Mesothelial cell of epicardium (in vitro differentiated cells): Measurements from ENCODE around the gene ERN2. TPM values are rescaled to one million over a fixed set of nuclear protein-coding genes. Genes with fewer than 3 reads are reported as not detected.

ENCODE experiments used
- DNase-seq, 2 experiments: peaks; one replicate each; pipeline ENCODE4 v3.0.0; 2021; ENCODE audit warnings: low spot score in 2 of 2; ENCODE audit not compliant: unreplicated experiment in 2 of 2
- H3K27ac Mint-ChIP-seq: 2 replicates; pipeline ENCODE4 v1.8.0; 2021; ENCODE audit warnings: mixed read lengths
- H3K27me3 Mint-ChIP-seq: 2 replicates; pipeline ENCODE4 v1.8.0; 2021; ENCODE audit warnings: low read depth, mixed read lengths
- H3K36me3 Mint-ChIP-seq: 2 replicates; pipeline ENCODE4 v1.8.0; 2021; ENCODE audit warnings: mixed read lengths
- H3K4me1 Mint-ChIP-seq: 2 replicates; pipeline ENCODE4 v1.8.0; 2021; ENCODE audit warnings: mixed read lengths
- H3K4me3 Mint-ChIP-seq: 2 replicates; pipeline ENCODE4 v1.8.0; 2021; ENCODE audit warnings: mild to moderate bottlenecking, moderate library complexity, mixed read lengths
- H3K9me3 Mint-ChIP-seq: 2 replicates; pipeline ENCODE4 v1.8.0; 2021; ENCODE audit warnings: mixed read lengths
- total RNA-seq: library from RNA; stranded (reverse); gene quantifications from 3 replicates; pipeline ENCODE4 v1.2.1, GENCODE V29; 2021
- TF ChIP-seq, protein P1 (sequence below): fragments of 200-600 bp; sonication (generic); IDR thresholded peaks from one replicate; pipeline ENCODE4 v1.5.0; 2021; ENCODE audit warnings: antibody characterized with exemption; ENCODE audit not compliant: unreplicated experiment

The ERN2 gene
- total RNA-seq, 1 donor from 2014 or later = 0.31 TPM

DNA sequence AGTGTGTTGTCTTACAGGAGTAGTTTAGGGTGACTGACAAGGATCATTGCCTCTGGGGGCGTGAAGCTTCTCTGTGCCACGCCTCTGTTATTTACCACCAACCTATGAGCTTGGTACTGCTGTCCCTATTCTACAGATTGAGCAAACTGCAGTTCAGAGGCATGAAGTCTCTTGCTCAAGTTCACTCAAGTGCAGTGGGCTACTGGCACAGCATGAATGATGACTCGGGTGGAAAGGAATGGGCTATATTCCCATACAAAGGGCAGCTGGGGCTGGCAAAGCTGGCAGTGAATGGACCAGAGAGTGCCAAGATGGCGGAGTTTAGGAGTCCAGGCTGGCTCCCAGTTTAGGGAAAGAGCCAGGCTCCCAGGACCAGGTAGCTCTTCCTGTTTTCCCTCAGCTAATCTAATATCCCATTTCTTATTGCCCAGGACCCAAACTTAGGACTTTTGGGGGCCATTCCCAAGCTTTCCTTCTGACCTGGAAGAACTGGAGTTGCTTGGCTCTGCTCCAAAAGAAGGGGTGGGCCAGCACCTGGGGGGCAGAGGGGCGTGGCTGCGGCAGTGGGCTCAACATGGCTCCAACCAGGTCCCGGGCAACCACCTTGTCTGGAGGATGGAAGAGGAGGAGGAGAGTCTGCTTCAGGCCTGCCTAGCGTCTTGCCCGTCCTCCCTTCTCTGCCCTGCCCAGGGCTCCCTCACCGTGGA, 21.4 kb downstream of the ERN2 start:
- no peaks in the 10 kb centered on the region for H3K27me3 Mint-ChIP-seq

DNA sequence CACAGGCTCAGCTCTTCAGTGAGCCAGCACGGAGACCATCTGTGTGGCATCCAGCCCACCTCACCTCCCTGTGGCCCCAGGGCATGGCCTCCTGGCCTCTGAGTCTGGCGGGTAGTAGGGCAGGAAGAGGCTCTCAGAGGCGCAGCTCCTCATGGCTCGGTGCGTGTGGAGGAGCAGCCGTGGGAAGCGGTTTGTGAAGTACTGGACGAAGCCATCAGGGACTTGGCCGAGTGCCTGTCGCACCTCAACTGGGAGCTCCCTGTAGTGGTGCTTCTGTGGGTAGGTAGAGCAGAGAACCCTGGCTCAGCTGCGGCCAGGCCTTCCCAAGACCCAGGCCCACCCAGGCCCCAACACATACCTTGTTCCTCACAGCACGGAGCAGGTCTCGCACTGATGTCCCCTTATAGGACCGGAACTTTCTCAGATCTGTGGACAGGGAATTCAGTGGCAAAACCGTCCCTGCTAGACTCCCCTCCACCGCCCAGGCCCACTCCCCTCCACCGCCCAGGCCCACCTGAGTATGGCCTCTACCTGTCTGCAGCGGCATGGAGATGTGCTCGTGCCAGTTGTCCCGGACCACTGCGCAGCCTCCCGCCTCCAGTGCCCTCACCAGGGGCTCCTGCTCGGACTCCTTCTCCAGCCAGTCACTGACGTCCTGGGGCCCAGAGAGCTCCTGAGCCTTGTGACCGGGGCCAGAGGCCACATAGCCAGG, 22.1 kb downstream of the ERN2 start:
- DNase-seq = no peak
- Mint-ChIP-seq H3K36me3 (peaks cover 26% of the 10 kb centered on the region), H3K27me3 (no peaks in the 10 kb centered on the region), H3K27ac (no peak overlapping the region), H3K4me1 (peaks cover 7% of the 10 kb centered on the region), H3K9me3 (no peaks in the 10 kb centered on the region), H3K4me3 (no peak overlapping the region)
- TF ChIP-seq, protein P1, sequence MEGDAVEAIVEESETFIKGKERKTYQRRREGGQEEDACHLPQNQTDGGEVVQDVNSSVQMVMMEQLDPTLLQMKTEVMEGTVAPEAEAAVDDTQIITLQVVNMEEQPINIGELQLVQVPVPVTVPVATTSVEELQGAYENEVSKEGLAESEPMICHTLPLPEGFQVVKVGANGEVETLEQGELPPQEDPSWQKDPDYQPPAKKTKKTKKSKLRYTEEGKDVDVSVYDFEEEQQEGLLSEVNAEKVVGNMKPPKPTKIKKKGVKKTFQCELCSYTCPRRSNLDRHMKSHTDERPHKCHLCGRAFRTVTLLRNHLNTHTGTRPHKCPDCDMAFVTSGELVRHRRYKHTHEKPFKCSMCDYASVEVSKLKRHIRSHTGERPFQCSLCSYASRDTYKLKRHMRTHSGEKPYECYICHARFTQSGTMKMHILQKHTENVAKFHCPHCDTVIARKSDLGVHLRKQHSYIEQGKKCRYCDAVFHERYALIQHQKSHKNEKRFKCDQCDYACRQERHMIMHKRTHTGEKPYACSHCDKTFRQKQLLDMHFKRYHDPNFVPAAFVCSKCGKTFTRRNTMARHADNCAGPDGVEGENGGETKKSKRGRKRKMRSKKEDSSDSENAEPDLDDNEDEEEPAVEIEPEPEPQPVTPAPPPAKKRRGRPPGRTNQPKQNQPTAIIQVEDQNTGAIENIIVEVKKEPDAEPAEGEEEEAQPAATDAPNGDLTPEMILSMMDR = no peak

More for the DNA sequence above, 21.4 kb downstream of the ERN2 start:
- TF ChIP-seq, protein P1 = no peak
- no peak for DNase-seq
- no peak overlapping the region for H3K4me3 Mint-ChIP-seq
- H3K9me3 Mint-ChIP-seq = no peaks in the 10 kb centered on the region
- H3K36me3 Mint-ChIP-seq = peaks cover 26% of the 10 kb centered on the region
- H3K27ac Mint-ChIP-seq = no peak overlapping the region
- peaks cover 7% of the 10 kb centered on the region for H3K4me1 Mint-ChIP-seq

DNA sequence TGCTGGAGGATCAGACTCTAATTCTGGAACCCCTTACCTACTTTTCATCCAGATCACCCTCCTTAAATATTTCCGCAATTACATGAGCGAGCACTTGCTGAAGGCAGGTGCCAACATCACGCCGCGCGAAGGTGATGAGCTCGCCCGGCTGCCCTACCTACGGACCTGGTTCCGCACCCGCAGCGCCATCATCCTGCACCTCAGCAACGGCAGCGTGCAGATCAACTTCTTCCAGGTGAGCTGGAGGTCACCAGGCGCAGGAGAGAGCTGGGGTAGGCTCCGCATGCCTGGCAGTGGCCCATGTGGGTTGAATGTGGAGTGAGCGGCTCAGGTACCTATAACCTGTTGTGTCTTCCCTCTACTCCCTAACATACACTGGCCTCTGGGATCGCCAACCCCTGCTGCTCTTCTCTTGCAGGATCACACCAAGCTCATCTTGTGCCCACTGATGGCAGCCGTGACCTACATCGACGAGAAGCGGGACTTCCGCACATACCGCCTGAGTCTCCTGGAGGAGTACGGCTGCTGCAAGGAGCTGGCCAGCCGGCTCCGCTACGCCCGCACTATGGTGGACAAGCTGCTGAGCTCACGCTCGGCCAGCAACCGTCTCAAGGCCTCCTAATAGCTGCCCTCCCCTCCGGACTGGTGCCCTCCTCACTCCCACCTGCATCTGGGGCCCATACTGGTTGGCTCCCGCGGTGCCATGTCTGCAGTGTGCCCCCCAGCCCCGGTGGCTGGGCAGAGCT, 23.4 kb downstream of the ERN2 start:
- Mint-ChIP-seq H3K27me3 (no peaks in the 10 kb centered on the region), H3K4me1 (peaks cover under 1% of the 10 kb centered on the region), H3K36me3 (peaks cover 29% of the 10 kb centered on the region), H3K27ac (no peak overlapping the region), H3K4me3 (no peak overlapping the region), H3K9me3 (no peaks in the 10 kb centered on the region)
- DNase-seq = no peak
- TF ChIP-seq, protein P1 = no peak

DNA sequence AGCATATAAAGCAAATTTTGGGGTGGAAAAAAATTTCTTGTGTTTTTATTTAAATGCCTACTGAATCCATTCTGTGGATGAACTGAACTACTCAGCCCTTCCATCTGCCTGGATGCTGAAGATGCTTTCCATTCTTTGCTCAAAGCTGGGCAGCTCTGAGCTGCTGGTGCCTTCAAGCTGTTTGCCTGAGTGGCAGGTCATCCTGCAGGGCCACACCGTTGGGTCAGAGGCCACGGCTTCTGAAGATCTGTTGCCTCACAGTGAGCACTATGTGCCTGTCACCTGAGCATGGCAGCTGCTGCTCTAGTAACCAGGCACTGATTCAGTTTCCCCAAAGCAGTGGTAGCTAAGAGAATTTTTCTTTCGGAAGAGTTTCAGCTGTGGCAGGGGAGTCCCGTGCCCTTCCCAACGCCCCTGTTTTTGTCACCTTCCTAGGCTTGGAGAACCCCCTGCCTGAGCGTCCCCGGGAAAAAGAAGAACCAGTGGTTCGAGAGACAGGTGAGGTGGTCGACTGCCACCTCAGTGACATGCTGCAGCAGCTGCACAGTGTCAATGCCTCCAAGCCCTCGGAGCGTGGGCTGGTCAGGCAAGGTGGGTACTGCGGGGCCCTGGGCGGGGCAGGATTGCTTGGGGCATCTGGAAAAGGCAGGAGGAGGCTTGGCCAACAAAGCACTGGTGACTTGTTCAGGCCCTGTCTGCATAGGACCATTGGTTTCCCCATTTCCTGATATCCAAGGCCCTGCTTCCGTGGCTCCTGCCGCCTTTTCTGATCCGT, 25.8 kb downstream of the ERN2 start:
- TF ChIP-seq, protein P1 = no peak
- Mint-ChIP-seq H3K27me3 (no peaks in the 10 kb centered on the region), H3K36me3 (peaks cover 34% of the 10 kb centered on the region), H3K4me3 (no peak overlapping the region), H3K27ac (no peak overlapping the region), H3K9me3 (no peaks in the 10 kb centered on the region), H3K4me1 (no peaks in the 10 kb centered on the region)
- no peak for DNase-seq

DNA sequence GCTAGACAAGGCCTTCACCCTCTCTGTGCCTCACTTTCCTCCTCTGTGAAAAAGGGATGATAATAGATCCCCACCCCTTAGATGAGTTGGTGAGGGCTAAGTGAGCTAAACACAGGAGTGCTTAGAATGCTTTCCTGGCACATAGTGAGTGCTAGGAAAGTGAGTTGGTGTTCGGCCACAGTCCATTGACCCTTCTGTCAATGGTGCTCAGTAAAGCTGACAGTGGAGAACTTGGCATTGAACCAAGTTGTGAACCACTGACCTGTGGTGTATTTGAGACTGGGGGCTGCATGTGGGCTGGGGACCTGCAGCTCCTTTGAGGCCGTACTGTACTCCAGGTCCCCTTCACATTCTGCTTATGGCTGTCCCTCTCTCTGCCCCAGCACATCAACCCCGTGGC, 29.5 kb downstream of the ERN2 start:
- Mint-ChIP-seq H3K4me3 (no peak overlapping the region), H3K27ac (no peak overlapping the region), H3K36me3 (peaks cover 30% of the 10 kb centered on the region), H3K9me3 (no peaks in the 10 kb centered on the region), H3K27me3 (no peaks in the 10 kb centered on the region), H3K4me1 (peaks cover 18% of the 10 kb centered on the region)
- no peak for DNase-seq
- TF ChIP-seq, protein P1 = no peak
